DMS114 treated with DMSO at 0.1 percent for 48 hours (cell line): ENCODE results near the gene KATNB1.
A peak's percentile ranks its signal among the peaks of the same experiment; 100 is the strongest.

ENCODE experiments used
- DNase-seq: peaks from one replicate; lab custom pipeline; 2025; ENCODE audit not compliant: unreplicated experiment; lab: John Stamatoyannopoulos, UW

Gene KATNB1

DNA sequence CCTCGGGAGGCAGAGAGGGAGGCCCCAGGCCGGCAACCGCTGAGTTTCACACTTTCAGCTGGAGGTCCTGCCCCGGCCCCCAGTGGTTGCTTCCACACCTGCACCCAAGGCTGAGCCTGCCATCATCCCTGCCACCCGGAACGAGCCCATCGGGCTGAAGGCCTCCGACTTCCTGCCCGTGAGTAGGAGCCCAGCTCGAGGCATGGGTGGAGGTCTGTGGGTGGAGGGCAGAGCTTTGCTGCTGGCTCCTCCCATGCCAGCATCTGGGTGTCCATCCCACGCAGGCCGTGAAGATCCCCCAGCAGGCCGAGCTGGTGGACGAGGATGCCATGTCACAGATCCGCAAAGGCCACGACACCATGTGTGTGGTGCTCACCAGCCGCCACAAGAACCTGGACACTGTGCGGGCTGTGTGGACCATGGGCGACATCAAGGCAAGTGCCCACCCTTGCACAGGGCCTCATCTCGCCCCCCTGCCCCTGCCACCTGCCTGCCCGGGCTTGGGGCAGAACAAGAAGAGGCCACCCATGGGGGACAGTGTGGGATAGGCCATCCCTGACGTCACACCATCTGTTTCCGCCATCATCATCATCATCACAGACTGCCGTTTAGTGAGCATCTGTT lies 19.6 kb downstream of the KATNB1 start:
- no peak for DNase-seq

DNA sequence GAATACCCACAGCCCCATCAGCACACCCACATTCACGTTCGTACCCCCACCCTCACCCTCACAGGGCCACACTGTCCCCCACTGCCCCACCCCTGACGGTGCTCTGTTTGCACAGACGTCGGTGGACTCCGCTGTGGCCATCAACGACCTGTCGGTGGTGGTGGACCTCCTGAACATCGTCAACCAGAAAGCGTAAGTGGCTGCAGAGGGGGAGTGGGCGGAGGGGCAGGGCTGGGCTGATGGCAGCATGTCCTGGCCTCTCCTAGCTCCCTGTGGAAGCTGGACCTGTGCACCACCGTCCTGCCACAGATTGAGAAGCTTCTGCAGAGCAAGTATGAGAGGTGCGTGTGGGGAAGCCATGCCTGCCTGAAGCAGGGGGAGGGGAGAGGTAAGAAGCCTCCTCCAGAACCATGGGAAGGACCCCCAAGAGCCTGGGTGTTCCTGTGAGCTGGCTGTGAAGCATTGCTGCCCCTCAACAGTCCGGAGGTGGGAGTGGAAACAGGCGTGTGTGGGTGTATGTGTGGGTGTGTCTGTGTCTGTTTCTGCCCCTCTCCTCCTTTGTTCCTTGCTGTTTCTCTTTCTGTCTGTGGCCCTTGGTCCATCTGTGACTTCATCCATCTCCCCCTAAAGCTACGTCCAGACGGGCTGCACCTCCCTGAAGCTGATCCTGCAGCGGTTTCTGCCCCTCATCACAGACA lies 20.3 kb downstream of the KATNB1 start:
- no peak for DNase-seq

DNA sequence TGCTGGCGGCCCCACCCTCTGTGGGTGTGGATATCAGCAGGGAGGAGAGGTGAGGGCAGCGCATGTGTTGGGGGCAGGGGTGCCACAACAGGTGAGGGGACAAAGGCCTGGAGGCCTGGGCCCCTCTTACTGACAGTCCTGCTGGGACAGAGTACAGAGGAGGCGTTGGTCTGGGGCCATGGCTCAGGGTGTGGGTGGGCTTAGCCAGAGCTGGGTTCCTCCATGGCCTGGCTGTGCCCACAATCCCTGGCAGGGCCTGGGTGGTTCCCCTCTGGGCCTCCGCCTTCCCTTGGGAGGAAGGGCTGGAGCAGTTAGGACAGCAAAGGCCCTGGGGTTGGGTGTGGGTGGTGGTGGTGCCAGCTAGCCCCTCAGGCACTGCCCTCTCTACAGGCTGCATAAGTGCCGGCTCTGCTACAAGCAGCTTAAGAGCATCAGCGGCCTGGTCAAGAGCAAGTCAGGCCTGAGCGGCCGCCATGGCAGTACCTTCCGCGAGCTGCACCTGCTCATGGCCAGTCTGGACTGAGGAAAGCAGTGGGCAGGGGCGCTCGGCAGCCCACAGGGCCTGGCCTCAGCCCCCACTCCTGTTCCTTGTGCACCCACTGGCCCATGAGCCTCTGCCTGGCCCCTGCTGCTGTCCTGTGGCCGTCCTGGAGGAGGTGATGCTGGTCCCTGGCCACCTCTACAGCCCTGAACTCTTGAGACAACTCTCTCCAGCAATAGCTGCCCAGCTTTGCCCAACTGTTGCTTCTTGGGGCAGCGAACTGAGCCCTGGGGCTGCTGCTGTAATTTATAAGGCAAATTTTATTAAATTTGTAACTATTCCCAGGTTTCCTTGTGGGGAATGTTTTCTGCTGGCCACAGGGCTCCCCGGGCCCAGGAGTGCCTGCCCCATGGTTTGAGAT lies 21.1 kb downstream of the KATNB1 start:
- DNase-seq = no peak

DNA sequence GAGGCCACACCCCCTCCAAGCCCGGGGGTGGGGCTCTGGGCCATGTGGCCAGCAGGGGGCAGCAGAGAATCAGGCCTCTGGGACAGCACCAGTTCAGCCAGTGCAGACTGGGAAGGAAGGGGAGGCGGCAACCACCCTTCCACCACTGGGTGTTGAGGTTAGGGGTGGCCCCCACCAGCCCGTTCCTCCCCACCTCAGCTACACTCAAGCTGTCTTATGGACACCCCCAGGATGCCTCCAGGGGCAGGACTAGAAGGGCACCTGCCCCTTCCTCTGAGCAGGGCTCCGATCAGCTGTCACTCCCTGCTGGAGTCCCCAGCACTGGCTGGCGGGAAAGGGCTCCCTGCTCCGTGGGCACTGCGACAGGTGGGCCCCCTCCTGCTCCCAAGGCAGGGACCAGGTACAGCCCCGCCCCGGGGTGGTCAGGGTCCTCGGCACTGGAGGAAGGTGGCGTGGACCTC lies 21.8 kb downstream of the KATNB1 start:
- peak; percentile 43 for DNase-seq

DNA sequence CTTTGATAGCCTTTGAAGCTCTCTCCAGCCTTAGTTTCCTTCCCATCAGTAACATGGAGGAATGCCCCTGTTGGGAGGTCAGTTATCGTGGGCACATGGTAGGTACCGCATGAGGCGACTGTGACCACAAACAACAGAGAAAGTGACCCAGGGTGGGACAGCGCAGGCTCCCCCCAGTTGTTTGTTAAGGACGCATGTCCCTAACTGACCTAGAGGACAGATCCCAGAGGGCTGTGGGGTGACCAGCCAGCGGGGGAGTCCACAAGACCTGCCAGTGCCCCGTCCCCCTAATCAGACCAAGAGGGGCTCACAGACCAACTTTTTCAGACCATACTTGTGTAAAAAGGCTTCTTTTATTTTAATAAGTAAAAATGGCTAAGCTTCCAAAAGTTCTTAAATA lies 22.3 kb downstream of the KATNB1 start:
- no peak for DNase-seq

DNA sequence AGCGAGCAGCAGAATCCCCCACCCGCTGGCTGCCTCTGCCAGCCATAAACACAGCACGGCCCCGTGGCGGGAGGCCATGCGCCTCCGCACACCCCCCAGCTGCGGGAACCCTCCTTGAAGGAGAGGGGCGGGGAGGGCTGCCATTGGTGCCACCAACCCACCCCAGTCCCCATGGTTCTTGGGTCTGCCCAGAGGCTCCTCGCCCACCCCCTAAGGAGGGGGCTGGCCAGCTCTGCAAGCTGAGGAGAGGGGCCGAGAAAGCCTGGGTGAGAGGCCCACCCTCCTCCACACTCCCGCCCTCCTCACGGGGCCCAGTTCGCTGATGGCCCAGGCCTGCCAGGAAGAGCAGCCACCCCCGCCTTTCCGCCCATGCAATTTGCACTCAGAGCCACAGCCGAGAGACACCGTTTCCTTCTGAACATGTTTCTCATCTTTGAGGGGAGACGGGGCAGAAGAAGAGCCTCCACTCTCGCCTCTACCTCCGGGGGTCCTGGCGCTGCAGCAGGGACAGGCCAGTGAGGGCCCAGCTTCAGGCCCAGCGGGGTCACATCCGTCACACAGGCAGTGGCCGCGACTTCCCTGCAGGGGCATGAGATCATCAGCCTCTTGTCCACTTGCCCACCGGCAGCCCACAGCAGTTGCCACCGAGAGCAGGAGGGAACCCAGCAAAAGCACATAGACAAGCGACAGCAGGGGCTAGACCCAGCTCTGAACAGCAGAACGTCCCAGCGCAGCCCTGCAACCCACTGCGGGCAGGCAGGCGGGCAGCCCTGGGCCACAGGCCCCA lies 23.0 kb downstream of the KATNB1 start:
- no peak for DNase-seq

DNA sequence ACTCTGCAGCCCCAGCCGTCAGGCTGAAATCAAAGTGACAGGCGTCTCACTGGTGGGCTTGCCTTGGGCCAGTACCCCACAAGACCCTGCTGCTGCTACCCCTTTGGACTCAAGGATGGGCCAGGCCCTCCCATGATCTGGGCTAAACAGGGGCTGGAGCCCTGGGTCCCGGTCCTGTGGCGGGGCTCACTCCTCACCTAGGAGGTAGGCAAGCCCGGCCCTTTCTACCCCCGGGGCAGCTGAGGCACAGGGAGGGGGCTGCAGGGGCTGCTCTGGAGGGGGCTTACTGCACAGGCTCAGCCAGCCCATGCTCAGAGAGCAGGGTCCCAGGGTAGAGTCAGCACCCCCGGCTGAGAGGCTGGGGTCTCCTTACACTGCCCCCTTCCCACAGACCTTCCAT lies 23.6 kb downstream of the KATNB1 start:
- no peak for DNase-seq

DNA sequence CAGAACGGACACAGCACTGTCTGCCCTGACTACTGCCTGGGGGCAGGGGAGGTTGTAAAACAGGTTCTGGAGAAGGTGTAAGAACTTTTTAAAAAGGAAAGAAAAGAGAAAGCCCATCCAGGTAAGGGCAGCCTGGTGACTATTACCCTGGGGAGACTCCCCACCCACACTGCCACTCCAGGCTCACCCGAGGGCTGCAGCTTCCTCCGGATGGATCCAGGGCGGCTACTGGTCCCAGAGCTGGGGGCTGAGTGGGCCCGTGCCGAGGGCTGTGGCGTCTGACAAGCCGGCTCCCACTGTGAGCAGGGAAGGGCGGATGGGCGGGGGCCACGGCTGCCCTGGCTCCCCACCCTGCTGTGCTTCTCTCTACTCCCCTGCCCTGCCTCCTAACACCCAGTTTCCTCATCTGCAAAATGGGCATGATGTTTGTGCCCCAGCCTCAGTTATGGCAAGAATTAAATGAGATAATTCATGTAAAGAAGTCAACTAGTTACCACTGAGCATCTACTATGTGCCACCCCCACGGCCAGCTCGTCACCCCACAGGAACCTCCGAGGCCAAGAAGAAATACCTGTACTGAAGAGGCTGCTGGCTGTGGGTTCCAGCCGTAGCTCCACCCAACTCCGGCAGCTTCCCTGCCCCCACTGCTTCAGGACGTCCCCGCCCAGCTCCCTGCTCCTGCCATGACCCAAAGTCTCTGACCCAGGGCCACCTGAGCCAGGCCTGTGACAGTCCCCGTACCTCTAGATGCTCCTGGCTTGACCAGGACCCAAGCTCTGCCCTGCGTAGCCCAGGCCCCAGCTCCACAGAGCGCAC lies 24.2 kb downstream of the KATNB1 start:
- DNase-seq = no peak

DNA sequence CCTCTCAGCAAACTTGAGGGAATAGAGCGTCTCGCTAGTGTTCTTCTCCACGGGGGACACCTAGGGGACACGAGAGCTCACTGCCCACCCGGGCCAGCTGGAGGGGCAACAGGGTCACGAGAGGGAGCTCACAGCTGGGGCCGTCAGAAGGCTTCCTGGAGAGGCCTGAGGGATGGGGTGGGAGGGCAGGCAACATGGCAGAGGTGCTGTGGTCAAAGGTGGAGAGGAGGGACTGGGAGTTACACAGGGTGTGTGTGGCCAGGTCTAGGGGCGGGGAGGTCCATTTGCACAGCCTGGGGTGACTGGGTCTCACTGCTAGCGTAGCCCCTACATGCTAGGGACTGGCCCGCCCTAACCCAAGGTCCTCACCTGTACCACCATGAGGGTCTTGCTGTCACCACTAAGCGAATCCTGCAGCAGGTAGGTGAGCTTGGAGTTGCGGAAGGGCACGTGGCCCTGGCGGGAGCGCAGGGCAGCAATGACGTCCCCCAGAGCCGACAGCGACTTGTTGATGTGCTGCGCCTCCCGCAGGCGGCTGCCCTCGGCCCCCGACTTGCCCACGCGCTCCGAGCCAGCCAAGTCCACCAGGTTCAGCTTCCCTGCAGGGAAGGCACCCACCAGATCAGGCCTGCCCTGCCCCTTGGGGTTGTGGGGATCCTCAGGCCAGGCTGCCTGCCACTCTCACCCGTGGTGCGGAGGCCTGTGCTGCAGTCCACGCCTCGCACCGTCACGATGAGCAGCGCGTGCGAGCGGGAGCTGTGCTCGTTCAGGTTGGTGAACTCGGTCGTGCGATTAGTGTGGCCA lies 25.0 kb downstream of the KATNB1 start:
- no peak for DNase-seq

DNA sequence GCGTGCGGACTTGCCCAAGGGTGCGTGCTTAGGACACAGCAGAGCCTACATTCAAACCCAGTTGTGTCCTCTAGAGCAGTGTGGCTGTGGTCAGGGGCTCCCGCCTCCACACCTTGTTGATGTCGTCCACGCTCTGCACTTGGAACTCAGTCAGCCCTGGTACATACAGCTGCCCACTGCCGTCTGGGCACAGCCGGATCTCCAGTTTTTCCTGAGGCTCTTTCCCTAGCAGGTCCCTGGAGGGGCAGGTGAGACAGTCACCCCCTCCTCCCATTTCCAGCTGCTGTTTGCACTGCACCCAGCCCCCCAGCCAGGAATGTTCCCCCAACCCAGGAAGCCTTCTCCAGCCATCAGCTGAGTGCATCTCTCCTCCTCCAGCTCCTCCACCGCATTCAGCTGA lies 25.7 kb downstream of the KATNB1 start:
- no peak for DNase-seq

DNA sequence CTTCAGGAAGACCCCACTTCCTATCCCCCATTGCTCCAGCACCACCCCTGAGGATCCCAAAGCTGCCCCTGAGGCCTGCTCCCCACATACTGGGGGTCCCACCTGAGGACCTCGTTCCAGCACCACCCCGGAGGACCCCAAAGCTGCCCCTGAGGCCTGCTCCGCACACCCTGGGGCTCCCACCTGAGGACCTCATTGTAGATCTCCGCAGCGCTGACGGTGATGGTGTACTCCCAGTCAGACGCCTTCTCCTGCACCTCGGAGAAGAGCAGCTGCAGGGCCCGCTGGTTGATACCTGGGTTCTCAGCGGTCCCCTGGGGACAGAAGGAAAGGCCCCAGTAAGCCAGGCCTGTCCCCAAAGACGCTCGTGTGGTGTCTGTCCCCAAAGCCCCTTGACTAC lies 26.4 kb downstream of the KATNB1 start:
- no peak for DNase-seq

DNA sequence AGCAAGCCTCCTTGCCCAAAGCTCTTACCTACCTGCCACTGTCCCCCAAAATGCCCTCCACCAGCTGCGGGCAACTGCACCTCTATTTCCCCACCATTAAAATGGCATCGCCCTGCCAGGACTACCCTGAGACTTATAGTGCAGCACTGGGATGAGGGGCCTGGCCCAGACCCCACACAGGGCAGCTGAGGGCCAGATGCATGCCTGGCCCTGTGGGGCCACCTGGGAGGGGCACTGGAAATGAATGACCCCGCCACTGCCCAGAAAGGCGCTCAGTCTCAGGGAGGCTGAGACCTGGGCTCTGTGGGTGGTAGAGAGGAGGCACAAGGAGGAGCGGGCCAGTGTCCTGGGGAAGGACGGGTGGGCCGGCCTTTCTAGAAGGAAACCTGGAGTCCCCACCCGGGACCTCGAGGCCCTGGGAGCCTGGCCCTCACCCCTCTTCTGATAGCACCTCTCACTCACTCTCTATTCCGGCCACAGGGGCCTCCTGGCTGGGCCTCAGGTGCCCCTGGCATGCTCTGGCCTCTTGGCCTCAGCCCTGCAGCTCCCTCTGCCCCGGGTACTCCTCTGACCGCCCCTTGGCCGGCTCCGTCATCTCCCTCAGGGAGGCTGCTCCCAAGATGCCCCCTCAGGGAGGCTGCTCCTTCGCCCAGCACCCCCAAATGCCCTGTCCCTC lies 26.9 kb downstream of the KATNB1 start:
- DNase-seq = no peak

DNA sequence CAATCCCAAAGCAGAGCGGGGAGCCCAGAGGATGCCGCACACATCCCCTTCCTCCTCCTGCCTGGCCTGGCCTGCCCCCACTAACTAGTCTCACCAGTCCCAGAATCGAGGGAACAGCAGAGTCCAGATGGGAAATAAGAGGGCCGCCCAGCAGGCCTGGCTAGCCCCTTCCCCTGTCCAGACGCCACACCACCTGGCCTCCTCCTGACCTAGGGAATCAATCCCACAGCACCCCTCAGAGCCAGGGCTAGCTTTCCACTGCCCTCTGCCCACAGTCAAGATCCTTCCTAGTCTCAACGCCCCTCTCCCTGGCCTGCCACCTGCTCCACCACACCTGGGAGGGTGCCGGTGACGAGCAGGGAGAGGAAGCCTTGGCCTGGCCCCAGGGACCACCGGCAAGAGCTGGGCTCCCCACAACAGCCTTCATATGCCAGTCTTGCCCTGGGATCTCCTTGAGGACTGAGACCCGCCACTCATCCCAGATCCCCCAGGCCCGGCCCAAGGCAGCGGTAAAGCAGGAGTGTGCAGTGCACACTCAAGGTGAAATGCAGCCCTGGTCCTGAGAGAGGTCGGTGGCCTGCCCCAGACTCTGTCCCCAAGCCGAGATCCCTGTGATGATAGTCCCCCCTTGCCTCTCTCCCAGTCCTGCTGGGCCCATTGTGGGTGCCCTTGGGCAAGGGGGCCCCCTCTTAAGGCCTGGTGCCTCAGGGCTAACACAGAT lies 27.9 kb downstream of the KATNB1 start:
- no peak for DNase-seq

DNA sequence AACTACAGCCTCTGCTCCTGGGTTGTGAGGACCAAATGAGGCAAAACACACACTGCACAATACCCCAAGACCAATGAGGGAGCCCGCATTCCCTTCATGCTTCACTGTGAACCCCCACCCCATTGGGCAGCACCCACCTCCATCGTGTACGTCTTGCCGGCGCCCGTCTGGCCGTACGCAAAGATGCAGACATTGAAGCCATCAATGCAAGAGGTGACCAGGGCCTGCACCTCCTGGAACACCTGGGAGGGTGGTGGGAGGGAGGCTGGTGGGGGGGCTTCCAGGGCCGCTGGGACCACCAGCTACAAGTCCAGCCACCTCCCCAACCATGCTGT lies 28.4 kb downstream of the KATNB1 start:
- DNase-seq = no peak

DNA sequence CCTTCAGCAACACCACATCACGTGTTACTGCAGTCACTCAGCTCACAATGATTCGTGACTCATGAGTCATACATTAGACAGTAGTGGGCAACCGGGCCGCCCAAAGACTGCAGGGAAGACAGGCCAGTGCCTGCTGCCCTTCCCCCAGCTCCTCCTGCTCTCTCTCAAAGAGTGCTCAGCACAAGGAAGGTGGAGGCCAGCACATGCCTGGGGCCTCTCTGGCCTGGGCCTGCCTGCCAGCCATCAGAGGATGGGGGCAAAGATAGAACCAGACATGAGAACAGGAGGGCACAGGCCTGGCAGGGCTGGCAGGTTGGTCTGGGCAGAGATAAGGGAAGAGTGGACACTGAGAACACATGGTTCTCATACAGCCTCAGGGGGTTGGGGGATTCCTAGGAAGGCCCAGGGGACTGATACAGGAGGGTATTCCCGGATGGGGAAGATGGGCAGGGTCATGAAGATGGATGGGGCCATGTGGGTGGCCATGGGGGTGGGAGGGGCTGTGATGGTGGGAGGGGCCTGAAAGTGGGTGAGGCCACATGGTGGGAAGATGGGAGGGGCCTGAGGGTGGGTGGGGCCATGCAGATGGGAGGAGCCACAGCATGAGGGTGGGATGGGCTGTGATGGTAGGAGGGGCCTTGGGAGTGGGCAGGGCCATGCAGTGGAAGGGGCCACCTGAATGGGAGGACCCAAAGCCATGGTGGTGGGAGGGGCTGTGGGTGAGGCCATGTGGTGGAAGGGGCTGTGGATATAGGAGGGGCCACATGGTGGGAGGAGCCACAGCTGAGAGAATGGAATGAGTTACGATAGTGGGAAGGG lies 29.0 kb downstream of the KATNB1 start:
- DNase-seq = peak; percentile 10

DNA sequence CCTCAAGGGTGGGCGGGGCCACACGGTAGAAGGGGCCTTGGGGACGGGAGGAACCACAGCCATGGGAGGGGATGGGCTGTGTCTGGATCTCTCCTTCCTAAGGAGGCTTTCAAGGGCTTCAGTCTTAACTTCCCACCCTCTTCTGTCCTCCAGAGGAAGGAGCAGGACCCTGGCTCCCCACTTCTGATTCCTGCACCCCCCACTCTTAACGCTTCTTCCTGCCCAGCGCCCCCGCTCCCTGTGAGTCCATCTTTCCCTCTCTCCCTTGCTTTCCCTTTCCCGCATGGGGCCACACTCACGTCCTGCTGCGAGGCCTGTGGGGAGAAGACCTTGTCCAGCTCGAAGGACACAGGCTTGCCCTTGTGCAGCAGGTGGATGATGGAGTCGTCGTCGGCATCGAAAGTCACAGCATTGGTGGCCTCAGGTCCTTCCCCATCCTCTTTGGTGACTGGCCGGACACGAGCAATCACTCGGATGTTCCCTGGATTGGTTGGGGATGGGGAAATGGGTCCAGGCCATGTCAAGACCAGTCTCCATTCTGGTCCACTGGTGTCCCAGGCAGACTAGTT lies 29.7 kb downstream of the KATNB1 start:
- DNase-seq = no peak

DNA sequence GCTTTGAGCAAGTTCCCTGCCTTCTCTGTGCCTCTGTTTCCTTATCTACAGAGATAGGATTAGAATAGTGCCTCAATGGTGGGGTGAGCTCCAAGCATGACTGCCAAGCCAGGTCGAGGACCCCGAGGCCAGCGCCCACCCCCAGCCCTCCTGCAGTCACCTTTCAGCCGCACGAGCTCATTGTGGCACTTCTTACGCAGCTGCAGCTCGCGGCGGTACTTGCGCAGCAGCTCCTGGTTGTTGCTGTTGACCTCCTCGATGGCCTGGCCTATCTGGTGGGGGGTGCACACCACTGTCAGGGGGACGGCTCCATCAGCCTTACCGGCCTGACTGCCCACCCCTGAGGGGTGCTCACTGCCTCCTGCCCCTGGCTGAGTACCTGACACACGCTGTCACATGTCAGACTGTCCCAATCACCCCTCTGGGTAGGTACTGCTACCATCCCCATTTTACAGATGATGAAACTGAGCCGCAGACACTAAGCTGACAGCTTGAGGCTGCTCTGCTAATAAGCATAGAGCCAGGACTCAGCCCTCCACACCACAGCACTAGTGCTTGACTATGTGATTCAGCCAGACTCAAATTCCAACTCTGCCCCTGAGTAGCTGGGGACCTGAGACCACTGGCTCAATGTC lies 31.3 kb downstream of the KATNB1 start:
- DNase-seq = no peak
